K562 (cell line): ENCODE measurements around the gene FILIP1L. TPM values are rescaled to one million over a fixed set of nuclear protein-coding genes. Genes with fewer than 3 reads are reported as not detected.

ENCODE experiments used
- CHD7 ChIP-seq: fragments of 200-600 bp; sonication (generic); IDR thresholded peaks from one replicate; pipeline ENCODE4 v1.6.1; 2012; ENCODE audit warnings: mild to moderate bottlenecking, low read depth, low read length, inconsistent platforms
- NFIC ChIP-seq: fragments of 450-650 bp; IDR thresholded peaks from 2 replicates; pipeline ENCODE4 v1.6.1; 2017; ENCODE audit warnings: mild to moderate bottlenecking, inconsistent platforms
- PRMT5 ChIP-seq: sonication (generic); formaldehyde crosslinking; IDR thresholded peaks from 2 replicates; pipeline ENCODE4 v1.5.0; 2020; ENCODE audit warnings: missing genetic modification reagents
- polyA plus RNA-seq, 8 experiments: library from polyadenylated mRNA; depleted of rRNA in 4 of 8; stranded (reverse) in 5 of 8; unstranded in 3 of 8; fragments of >200 nt; fragmentation: Nextera tagmentation in 2 of 8; fragmentation: Illumina TruSeq in 1 of 8; extraction: Ambion mirVana in 2 of 8; extraction: Trizol in 1 of 8; gene quantifications; 2 replicates each; pipeline versions ENCODE4 v1.2.1 to v1.2.3, GENCODE V29; 2011 to 2014; ENCODE audit warnings: inconsistent platforms in 1 of 8, missing spikeins in 1 of 8
- total RNA-seq, 7 experiments: library from RNA; depleted of rRNA in 6 of 7; stranded (reverse); fragments of >200 nt in 6 of 7; fragmentation: Illumina TruSeq in 2 of 7; extraction: Trizol in 2 of 7; gene quantifications; 2 replicates each; pipeline versions ENCODE4 v1.2.1 to v1.2.3, GENCODE V29; 2011 to 2021; ENCODE audit warnings: low replicate concordance in 1 of 7

The FILIP1L gene
- total and polyA plus RNA-seq, 9 of the 15 experiments (the other 6 are each of a cell fraction or from before 2014, with no cell fraction given) = 0.50 to 2.1 (median 1.1) TPM

DNA sequence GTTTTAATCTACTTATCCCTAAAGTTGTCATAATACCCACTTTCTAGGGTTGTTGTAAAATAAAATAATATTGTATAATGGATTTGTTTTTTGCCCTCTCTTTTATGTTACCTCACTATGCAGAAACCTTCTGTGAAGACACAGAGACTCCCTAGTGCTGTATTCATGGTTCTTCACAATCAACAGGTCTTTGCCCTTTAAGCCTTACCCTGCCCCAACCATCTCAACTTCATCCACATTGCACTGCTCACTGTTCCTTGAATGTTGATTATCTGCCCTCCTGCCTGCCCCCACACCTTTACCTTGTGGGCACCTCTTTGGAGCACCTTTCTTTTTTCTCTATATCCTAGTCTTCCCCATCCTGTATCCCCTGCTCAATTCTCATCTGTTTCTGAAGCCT, 275.5 kb downstream of the FILIP1L start (continued):
- TF ChIP-seq PRMT5 (no peak), CHD7 (no peak), NFIC (no peak)
